GM12873 (cell line): ENCODE measurements around the gene TLR9.

Experiments
- CTCF ChIP-seq: IDR thresholded peaks from 2 replicates; pipeline ENCODE4 v1.5.1; 2012; ENCODE audit warnings: low read depth, mild to moderate bottlenecking, moderate library complexity, low read length, control low read depth; ENCODE audit not compliant: insufficient read depth; ENCODE audit errors: missing control alignments

TLR9 gene

GRCh38 chr3:52225452-52226228 is at the start of gene TLR9:
Gene TLR9, minus strand, starts transcription at chr3:52225645. Its CDS starts 116 bp downstream, at chr3:52225529.
- no peak for TF ChIP-seq CTCF

GRCh38 chr3:52272831-52273230 is 47.4 kb upstream of the TLR9 start:
- no peak for TF ChIP-seq CTCF

- no peak for TF ChIP-seq CTCF
Observed at GRCh38 chr3:52270252-52270754, 44.9 kb upstream of the TLR9 start.

- TF ChIP-seq CTCF = no peak
Observed at GRCh38 chr3:52269776-52270175, 44.3 kb upstream of the TLR9 start.

- TF ChIP-seq CTCF = no peak
Observed at GRCh38 chr3:52268036-52268435, 42.6 kb upstream of the TLR9 start.

- no peak for TF ChIP-seq CTCF
Observed at GRCh38 chr3:52265387-52265786, 39.9 kb upstream of the TLR9 start.

- TF ChIP-seq CTCF = no peak
Observed at GRCh38 chr3:52262447-52262846, 37.0 kb upstream of the TLR9 start.
